ENCODE measurements around the gene CD177.

Gene CD177

DNA sequence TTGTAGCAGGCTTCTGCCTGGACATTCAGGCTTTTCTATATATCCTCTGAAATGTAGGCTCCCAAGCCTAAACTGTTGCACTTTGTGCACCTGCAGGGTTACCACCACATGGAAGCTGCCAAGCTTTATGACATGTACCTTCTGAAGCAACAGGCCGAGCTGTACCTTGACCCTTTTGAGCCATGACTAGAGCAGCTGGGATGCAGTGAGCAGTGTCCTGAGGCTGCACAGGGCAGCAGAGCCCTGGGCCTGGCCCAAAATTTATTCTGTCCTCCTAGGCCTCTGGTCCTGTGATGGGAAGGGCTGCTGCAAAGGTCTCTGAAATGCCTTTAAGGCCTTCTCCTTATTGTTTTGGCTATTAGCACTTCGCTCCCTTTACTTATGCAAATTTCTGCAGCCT is 23.5 kb upstream of the CD177 start:
- no peaks in the 10 kb centered on the region for H4K20me1 ChIP-seq (ENCODE audit: insufficient read depth, low read length)
- no peaks in the 10 kb centered on the region for H3K9me3 ChIP-seq (replicated peaks; ENCODE audit: insufficient read depth, low read length)
- H3K9ac ChIP-seq (ENCODE audit: low read length) = no peak overlapping the region
- TF ChIP-seq, protein P1, sequence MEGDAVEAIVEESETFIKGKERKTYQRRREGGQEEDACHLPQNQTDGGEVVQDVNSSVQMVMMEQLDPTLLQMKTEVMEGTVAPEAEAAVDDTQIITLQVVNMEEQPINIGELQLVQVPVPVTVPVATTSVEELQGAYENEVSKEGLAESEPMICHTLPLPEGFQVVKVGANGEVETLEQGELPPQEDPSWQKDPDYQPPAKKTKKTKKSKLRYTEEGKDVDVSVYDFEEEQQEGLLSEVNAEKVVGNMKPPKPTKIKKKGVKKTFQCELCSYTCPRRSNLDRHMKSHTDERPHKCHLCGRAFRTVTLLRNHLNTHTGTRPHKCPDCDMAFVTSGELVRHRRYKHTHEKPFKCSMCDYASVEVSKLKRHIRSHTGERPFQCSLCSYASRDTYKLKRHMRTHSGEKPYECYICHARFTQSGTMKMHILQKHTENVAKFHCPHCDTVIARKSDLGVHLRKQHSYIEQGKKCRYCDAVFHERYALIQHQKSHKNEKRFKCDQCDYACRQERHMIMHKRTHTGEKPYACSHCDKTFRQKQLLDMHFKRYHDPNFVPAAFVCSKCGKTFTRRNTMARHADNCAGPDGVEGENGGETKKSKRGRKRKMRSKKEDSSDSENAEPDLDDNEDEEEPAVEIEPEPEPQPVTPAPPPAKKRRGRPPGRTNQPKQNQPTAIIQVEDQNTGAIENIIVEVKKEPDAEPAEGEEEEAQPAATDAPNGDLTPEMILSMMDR (IDR thresholded peaks at IDR 0.05; ENCODE audit: low read length) = no peak
- TF ChIP-seq EZH2phosphoT487 (IDR thresholded peaks at IDR 0.05; ENCODE audit: low read length) = no peak
- no peak for TF ChIP-seq EZH2 (optimal IDR thresholded peaks at IDR 0.05; ENCODE audit: low read depth, low read length)
- H3K36me3 ChIP-seq (replicated peaks; ENCODE audit: insufficient read depth, low read length) = no peaks in the 10 kb centered on the region
- no peaks in the 10 kb centered on the region for H3K4me1 ChIP-seq (ENCODE audit: low read length)
- no peaks in the 10 kb centered on the region for H3K9me2 ChIP-seq (replicated peaks; ENCODE audit: insufficient read depth, low read length)
- no peak overlapping the region for H2AFZ ChIP-seq (ENCODE audit: low read length)
- H3K4me2 ChIP-seq (ENCODE audit: low read depth, low read length) = no peak overlapping the region
- no peak overlapping the region for H3K4me3 ChIP-seq (ENCODE audit: low read length)
- no peaks in the 10 kb centered on the region for H3F3A ChIP-seq (ENCODE audit: insufficient read depth, low read length)
- H3K79me2 ChIP-seq (ENCODE audit: low read length) = no peaks in the 10 kb centered on the region
- DNase-seq = no peak
- no peaks in the 10 kb centered on the region; the same call in 1 of the 2 replicates for H3K27me3 ChIP-seq (replicated peaks; ENCODE audit: insufficient read depth, low read length)
- H3K27ac ChIP-seq (ENCODE audit: low read length) = no peak overlapping the region

DNA sequence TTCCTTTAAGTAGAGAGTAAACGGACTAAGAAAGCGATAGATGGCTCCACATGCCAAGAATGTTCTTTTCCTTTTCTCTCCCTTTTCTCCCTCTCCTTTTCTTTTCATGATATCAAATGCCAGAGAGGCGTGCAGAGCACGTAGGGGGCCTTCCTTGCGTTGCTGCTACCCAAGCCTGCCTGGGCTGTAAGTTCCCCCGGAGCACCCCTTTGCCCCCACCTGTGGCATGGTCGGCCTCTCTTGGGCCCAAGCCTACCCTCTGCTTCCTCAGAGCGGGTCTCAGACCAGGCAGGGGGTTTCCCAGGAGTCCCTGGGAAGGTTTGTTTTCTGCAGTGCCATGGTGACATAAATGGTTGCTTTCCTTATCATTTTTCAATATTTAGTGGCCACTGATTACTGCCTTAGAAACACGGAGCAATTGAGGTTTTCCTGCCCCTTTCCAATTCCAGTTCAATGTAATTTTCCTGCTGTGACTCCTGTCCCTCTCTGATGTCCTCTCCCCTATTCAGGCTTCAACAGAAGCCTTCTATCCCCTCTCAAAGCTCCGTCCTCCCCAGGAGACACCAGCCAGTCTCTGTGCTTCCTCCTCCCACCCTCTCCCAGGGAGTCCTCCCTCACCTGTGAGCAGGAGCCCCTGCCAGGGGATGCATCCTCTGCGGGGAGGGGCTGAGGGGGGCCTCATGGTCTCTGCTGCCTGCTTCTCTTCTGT is 22.6 kb upstream of the CD177 start:
- Histone ChIP-seq H3K9me3 (replicated peaks; ENCODE audit: insufficient read depth, low read length) (no peaks in the 10 kb centered on the region), H2AFZ (ENCODE audit: low read length) (no peak overlapping the region), H3K9me2 (replicated peaks; ENCODE audit: insufficient read depth, low read length) (no peaks in the 10 kb centered on the region), H3F3A (ENCODE audit: insufficient read depth, low read length) (no peaks in the 10 kb centered on the region), H4K20me1 (ENCODE audit: insufficient read depth, low read length) (no peaks in the 10 kb centered on the region), H3K79me2 (ENCODE audit: low read length) (no peaks in the 10 kb centered on the region), H3K36me3 (replicated peaks; ENCODE audit: insufficient read depth, low read length) (no peaks in the 10 kb centered on the region), H3K4me2 (ENCODE audit: low read depth, low read length) (no peak overlapping the region), H3K4me1 (ENCODE audit: low read length) (no peaks in the 10 kb centered on the region), H3K27ac (ENCODE audit: low read length) (no peak overlapping the region), H3K9ac (ENCODE audit: low read length) (no peak overlapping the region), H3K4me3 (ENCODE audit: low read length) (no peak overlapping the region), H3K27me3 (replicated peaks; ENCODE audit: insufficient read depth, low read length) (no peaks in the 10 kb centered on the region; the same call in 1 of the 2 replicates)
- TF ChIP-seq, protein P1 (IDR thresholded peaks at IDR 0.05; ENCODE audit: low read length) = no peak
- TF ChIP-seq EZH2 (optimal IDR thresholded peaks at IDR 0.05; ENCODE audit: low read depth, low read length) (no peak), EZH2phosphoT487 (IDR thresholded peaks at IDR 0.05; ENCODE audit: low read length) (no peak)
- DNase-seq = no peak

DNA sequence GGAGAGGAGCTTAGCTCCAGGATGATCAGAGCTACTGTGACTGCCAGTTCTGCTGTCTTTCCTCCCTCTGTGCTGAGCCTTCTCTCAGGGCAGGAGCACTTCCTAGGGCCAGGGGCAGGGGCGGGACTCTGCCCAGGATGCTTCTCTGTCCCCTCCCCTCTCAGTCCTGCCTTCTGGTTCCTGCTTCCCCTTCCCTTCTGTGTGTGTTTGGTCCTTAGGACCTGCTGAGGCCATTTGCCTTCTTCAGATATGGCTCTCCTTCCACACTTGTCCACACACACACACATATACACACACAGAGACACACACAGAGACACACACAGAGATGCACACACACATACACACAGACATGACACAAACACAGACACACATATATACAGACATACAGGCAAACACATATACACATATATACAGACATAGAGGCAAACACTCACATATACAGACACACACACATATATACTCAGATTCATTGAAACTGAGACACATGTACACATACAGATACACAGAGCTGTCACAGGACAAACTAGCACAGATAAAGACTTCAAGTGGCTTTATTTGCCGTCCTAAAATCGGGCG is 22.0 kb upstream of the CD177 start:
- H3K27ac ChIP-seq (ENCODE audit: low read length) = no peak overlapping the region
- no peaks in the 10 kb centered on the region; the same call in 1 of the 2 replicates for H3K27me3 ChIP-seq (replicated peaks; ENCODE audit: insufficient read depth, low read length)
- no peaks in the 10 kb centered on the region for H3K9me2 ChIP-seq (replicated peaks; ENCODE audit: insufficient read depth, low read length)
- H3K36me3 ChIP-seq (replicated peaks; ENCODE audit: insufficient read depth, low read length) = no peaks in the 10 kb centered on the region
- H3K79me2 ChIP-seq (ENCODE audit: low read length) = no peaks in the 10 kb centered on the region
- no peak overlapping the region for H3K9ac ChIP-seq (ENCODE audit: low read length)
- no peak for DNase-seq
- H3K4me3 ChIP-seq (ENCODE audit: low read length) = no peak overlapping the region
- no peak overlapping the region for H3K4me2 ChIP-seq (ENCODE audit: low read depth, low read length)
- H3K4me1 ChIP-seq (ENCODE audit: low read length) = no peaks in the 10 kb centered on the region
- H3F3A ChIP-seq (ENCODE audit: insufficient read depth, low read length) = no peaks in the 10 kb centered on the region
- TF ChIP-seq, protein P1 (IDR thresholded peaks at IDR 0.05; ENCODE audit: low read length) = no peak
- TF ChIP-seq EZH2 (optimal IDR thresholded peaks at IDR 0.05; ENCODE audit: low read depth, low read length) (no peak), EZH2phosphoT487 (IDR thresholded peaks at IDR 0.05; ENCODE audit: low read length) (no peak)
- H3K9me3 ChIP-seq (replicated peaks; ENCODE audit: insufficient read depth, low read length) = no peaks in the 10 kb centered on the region
- no peak overlapping the region for H2AFZ ChIP-seq (ENCODE audit: low read length)
- H4K20me1 ChIP-seq (ENCODE audit: insufficient read depth, low read length) = no peaks in the 10 kb centered on the region

Measured in MM.1S (cell line).